OCI-LY3 (cell line): ENCODE measurements around the gene CAMK2D.

Source experiments
- H2AFZ ChIP-seq: fragments of 200-600, 300-600 bp; shearing (Covaris generic); 2 replicates; pipeline ENCODE4 v1.6.0; 2014; ENCODE audit warnings: antibody characterized with exemption, low read depth, low read length
- H3K27ac ChIP-seq: fragments of 200-600, 300-600 bp; sonication (generic); 2 replicates; pipeline ENCODE4 v1.5.1; 2014; ENCODE audit warnings: mild to moderate bottlenecking, low read length, moderate library complexity, mixed read lengths
- H3K27me3 ChIP-seq: fragments of 200-600, 300-600 bp; sonication (generic); 2 replicates; pipeline ENCODE4 v1.6.1; 2014; ENCODE audit warnings: low read depth, low read length, mixed read lengths
- H3K36me3 ChIP-seq: fragments of 200-600, 300-600 bp; sonication (generic); replicated peaks from 2 replicates; pipeline ENCODE3; 2014; ENCODE audit warnings: low read depth, low read length, mixed read lengths
- H3K4me1 ChIP-seq: fragments of 300-600, 200-600 bp; sonication (generic); 2 replicates; pipeline ENCODE4 v1.6.1; 2014; ENCODE audit warnings: low read length, mixed read lengths
- H3K4me2 ChIP-seq: fragments of 200-600, 300-600 bp; sonication (generic); 2 replicates; pipeline ENCODE4 v1.6.1; 2014; ENCODE audit warnings: low read length, mixed read lengths
- H3K4me3 ChIP-seq: fragments of 300-600, 200-600 bp; sonication (generic); 2 replicates; pipeline ENCODE4 v1.5.1; 2014; ENCODE audit warnings: antibody characterized with exemption, mild to moderate bottlenecking, low read length, moderate library complexity
- H3K79me2 ChIP-seq: fragments of 300-600, 200-600 bp; shearing (Covaris generic); 2 replicates; pipeline ENCODE4 v1.6.1; 2014; ENCODE audit warnings: mild to moderate bottlenecking, low read length, mixed read lengths
- H3K9ac ChIP-seq: fragments of 300-600, 200-600 bp; shearing (Covaris generic); 2 replicates; pipeline ENCODE4 v1.6.0; 2014; ENCODE audit warnings: mild to moderate bottlenecking, low read length, moderate library complexity
- H3K9me3 ChIP-seq: fragments of 200-600, 300-600 bp; shearing (Covaris generic); 2 replicates; pipeline ENCODE4 v1.6.1; 2014; ENCODE audit warnings: low read length, mixed read lengths; ENCODE audit not compliant: insufficient read depth
- H4K20me1 ChIP-seq: fragments of 200-600, 300-600 bp; sonication (generic); 2 replicates; pipeline ENCODE4 v1.6.1; 2016; ENCODE audit warnings: low read length, mixed read lengths; ENCODE audit not compliant: insufficient read depth
- EZH2phosphoT487 ChIP-seq: fragments of 200-600 bp; shearing (Covaris generic); IDR thresholded peaks from 2 replicates; pipeline ENCODE4 v1.6.1; 2018; ENCODE audit warnings: antibody characterized with exemption, mixed run types, low read depth
- TF ChIP-seq, protein P1 (sequence below): fragments of 200-600, 300-600 bp; sonication (generic); IDR thresholded peaks from 2 replicates; pipeline ENCODE4 v1.5.1; 2014; ENCODE audit warnings: antibody characterized with exemption, low read length, low read depth

Gene CAMK2D

DNA sequence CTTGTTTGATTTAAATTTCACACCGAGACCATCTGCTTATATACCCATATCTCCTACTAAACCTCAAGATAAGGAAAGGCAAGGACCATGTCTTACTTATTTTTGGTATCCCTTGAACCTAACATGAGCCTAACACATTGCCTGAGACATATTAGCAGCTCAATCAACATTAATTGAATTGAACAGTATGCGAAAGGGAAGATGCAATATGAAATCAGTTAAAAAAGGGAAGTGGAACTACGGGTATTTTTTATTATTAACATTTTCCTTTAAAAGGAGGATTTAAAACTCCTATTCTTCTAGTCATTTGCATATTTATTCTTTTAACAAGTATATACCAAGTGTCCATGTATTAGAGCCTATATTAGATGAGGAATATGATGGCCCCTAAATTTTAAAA lies 197.0 kb downstream of the CAMK2D start:
- Histone ChIP-seq H3K9ac (peak overlapping the region; percentile 39; the same call in 1 of the 2 replicates), H3K4me1 (peaks cover 36% of the 10 kb centered on the region), H3K27ac (peak overlapping the region; percentile 69), H2AFZ (no peak overlapping the region), H3K9me3 (no peaks in the 10 kb centered on the region), H3K4me3 (peak overlapping the region; percentile 45), H3K4me2 (peak overlapping the region; percentile 60), H3K27me3 (no peaks in the 10 kb centered on the region), H3K36me3 (no peaks in the 10 kb centered on the region), H3K79me2 (no peaks in the 10 kb centered on the region), H4K20me1 (no peaks in the 10 kb centered on the region)
- TF ChIP-seq EZH2phosphoT487: no peak
- TF ChIP-seq, protein P1, sequence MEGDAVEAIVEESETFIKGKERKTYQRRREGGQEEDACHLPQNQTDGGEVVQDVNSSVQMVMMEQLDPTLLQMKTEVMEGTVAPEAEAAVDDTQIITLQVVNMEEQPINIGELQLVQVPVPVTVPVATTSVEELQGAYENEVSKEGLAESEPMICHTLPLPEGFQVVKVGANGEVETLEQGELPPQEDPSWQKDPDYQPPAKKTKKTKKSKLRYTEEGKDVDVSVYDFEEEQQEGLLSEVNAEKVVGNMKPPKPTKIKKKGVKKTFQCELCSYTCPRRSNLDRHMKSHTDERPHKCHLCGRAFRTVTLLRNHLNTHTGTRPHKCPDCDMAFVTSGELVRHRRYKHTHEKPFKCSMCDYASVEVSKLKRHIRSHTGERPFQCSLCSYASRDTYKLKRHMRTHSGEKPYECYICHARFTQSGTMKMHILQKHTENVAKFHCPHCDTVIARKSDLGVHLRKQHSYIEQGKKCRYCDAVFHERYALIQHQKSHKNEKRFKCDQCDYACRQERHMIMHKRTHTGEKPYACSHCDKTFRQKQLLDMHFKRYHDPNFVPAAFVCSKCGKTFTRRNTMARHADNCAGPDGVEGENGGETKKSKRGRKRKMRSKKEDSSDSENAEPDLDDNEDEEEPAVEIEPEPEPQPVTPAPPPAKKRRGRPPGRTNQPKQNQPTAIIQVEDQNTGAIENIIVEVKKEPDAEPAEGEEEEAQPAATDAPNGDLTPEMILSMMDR: no peak

DNA sequence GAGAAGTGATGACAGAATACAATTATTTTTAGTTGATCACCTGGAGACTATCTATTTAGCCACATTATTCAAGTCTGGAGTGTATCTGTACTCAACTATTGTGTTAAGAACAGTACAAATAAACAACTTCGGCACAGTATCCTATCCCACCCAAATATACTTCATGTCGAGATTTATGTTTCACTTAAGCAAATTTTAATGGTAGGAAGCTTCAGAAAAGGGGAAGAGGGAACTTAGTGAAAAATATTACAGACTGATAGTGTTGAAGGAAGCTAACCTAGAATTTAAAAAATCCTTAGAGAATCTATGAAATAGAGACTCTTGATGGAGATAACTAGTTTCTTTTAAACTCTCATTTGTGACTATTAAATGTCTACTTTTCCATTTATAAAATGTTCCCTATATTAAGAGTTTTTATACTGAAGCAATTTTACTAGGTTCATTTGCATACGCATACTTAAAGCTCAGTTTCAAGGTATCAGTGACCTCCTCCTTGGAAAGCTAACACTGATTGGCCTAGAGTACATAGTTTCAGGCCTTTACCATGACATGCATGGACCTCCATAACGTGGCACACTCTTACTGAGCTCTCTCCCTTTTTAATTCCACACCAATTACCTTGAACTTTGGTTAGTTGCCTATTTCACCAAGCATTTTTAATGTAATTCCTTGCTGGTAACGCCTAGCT lies 197.7 kb downstream of the CAMK2D start:
- Histone ChIP-seq H3K36me3 (no peaks in the 10 kb centered on the region), H3K4me3 (peak overlapping the region; percentile 45), H3K4me2 (peak overlapping the region; percentile 60), H4K20me1 (no peaks in the 10 kb centered on the region), H3K9me3 (no peaks in the 10 kb centered on the region), H2AFZ (no peak overlapping the region), H3K4me1 (peaks cover 36% of the 10 kb centered on the region), H3K27ac (peak overlapping the region; percentile 69), H3K79me2 (no peaks in the 10 kb centered on the region), H3K27me3 (no peaks in the 10 kb centered on the region), H3K9ac (peak overlapping the region; percentile 39; the same call in 1 of the 2 replicates)
- TF ChIP-seq EZH2phosphoT487: no peak
- TF ChIP-seq, protein P1: no peak

DNA sequence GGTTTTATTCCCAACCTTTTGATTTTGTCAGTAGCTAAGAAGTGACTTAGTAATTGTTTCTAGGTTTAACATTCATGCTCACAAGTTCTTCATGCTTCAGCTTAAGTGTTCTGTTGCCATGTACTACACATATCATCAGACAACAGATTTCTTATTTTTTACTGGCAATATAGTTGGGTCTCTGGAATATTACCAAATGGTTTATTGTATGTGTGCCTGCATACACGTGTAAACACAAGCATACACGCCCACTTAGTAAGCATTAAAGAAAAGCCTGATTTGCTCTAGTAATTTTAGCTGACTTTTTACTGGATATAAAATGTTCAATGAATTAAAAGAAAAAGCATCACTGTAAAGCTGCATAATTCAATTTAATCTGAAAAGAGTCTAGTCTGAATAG lies 199.8 kb downstream of the CAMK2D start:
- H3K4me3 ChIP-seq: no peak overlapping the region
- no peak for TF ChIP-seq EZH2phosphoT487
- TF ChIP-seq, protein P1: no peak

DNA sequence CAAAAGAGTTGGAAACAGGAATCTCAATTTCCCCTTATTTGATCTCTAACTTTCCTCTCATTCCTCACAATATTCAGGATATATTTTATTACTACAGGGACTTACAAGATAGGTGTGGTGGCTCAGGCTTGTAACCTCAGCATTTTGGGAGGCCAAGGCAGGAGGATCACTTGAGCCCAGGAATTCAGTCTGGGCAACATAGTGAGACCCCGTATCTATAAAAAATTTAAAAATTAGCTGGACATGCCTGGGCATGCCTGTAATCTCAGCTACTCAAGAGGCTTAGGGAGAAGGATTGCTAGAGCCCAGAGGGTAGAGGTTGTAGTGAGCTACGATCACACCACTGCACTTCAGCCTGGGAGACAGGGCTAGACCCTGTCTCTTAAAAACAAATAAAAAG lies 200.4 kb downstream of the CAMK2D start:
- no peaks in the 10 kb centered on the region for H3K36me3 ChIP-seq
- no peak overlapping the region for H3K4me2 ChIP-seq
- no peak overlapping the region for H2AFZ ChIP-seq

More for the DNA sequence above, 199.8 kb downstream of the CAMK2D start:
- no peaks in the 10 kb centered on the region for H3K79me2 ChIP-seq
- peaks cover 36% of the 10 kb centered on the region for H3K4me1 ChIP-seq
- no peaks in the 10 kb centered on the region for H3K9me3 ChIP-seq
- no peaks in the 10 kb centered on the region for H4K20me1 ChIP-seq
- no peak overlapping the region for H3K9ac ChIP-seq
- no peak overlapping the region for H3K4me2 ChIP-seq
- H3K27ac ChIP-seq: no peak overlapping the region
- H3K36me3 ChIP-seq: no peaks in the 10 kb centered on the region
- no peaks in the 10 kb centered on the region for H3K27me3 ChIP-seq
- H2AFZ ChIP-seq: no peak overlapping the region

More for the DNA sequence above, 200.4 kb downstream of the CAMK2D start:
- no peaks in the 10 kb centered on the region for H3K9me3 ChIP-seq
- no peaks in the 10 kb centered on the region for H3K27me3 ChIP-seq
- no peak overlapping the region for H3K27ac ChIP-seq
- TF ChIP-seq, protein P1: no peak
- TF ChIP-seq EZH2phosphoT487: no peak
- peaks cover 31% of the 10 kb centered on the region for H3K4me1 ChIP-seq
- no peaks in the 10 kb centered on the region for H3K79me2 ChIP-seq
- no peak overlapping the region for H3K4me3 ChIP-seq
- no peaks in the 10 kb centered on the region for H4K20me1 ChIP-seq
- H3K9ac ChIP-seq: no peak overlapping the region
